HEK293T (cell line): ENCODE data around the gene GPNMB.

Experiments used
- ARNT ChIP-seq: fragments of 450-650 bp; IDR thresholded peaks from 2 replicates; pipeline ENCODE4 v1.6.1; 2017; ENCODE audit warnings: mild to moderate bottlenecking
- BHLHE40 ChIP-seq: fragments of 450-650 bp; IDR thresholded peaks from 2 replicates; pipeline ENCODE4 v1.6.1; 2016; ENCODE audit warnings: mild to moderate bottlenecking, moderate library complexity, borderline replicate concordance
- FOXM1 ChIP-seq: fragments of 450-650 bp; IDR thresholded peaks from 2 replicates; pipeline ENCODE4 v1.6.1; 2017; ENCODE audit warnings: mild to moderate bottlenecking, borderline replicate concordance
- SUZ12 ChIP-seq: fragments of 450-650 bp; IDR thresholded peaks from 2 replicates; pipeline ENCODE4 v1.6.1; 2016; ENCODE audit warnings: mild to moderate bottlenecking
- TARDBP ChIP-seq: fragments of 450-650 bp; IDR thresholded peaks from 2 replicates; pipeline ENCODE4 v1.6.1; 2016

DNA sequence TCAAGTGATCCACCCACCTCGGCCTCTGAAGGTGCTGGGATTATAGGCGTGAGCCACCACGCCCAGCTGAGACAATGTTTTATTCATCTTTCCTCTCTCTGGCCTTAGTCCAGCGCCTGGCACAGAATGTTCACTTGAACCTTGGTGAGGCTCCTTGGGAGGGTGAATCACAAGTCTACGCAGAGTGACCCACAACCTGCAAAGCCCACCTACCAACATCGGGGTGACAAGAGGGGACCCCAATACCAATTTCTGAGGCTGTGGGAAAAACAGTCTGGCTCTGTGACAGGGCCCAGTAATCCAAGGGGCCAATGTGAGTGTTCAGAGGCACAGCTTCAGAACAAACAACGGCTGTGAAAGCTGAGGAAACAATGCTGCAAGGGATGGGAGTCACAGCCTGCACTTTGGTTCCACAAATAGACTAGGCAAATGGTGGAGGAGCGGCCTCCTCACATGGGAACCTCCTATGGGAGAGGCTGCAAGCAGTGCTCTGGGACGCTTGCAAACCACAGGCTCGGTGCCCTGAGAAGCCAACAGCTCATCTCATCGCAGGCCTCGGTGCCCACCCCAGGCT, 47.0 kb downstream of the GPNMB start:
- TF ChIP-seq BHLHE40 (no peak), SUZ12 (no peak), TARDBP (no peak), FOXM1 (no peak), ARNT (no peak)
